HCT116 (cell line): ENCODE results near the gene IFIT3. TPM values are rescaled to one million over a fixed set of nuclear protein-coding genes. Genes with fewer than 3 reads are reported as not detected.

ENCODE experiments used
- ATAC-seq: fragments of 200-7000 bp; cut with Tn5 transposase; 2 replicates; pipeline ENCODE4 v1.9.1; 2020; ENCODE audit warnings: mild to moderate bottlenecking, moderate library complexity
- BruUV-seq: library from RNA; stranded (reverse); fragments of 400-500 nt; replicated peaks from 2 replicates; lab custom pipeline; 2021; lab: Mats Ljungman, UMichigan
- CTCF ChIA-PET: fragments of 300-600 bp; sonication (Branson Sonifier 250); formaldehyde crosslinking; loops from one replicate; lab custom pipeline; 2021; ENCODE audit warnings: antibody characterized with exemption; lab: Charles Lee
- POLR2A ChIA-PET: fragments of 300-600, 350-600 bp; sonication (Branson Sonifier 250); formaldehyde crosslinking; loops from one replicate; lab custom pipeline; 2021; ENCODE audit warnings: antibody characterized with exemption; lab: Charles Lee
- RAD21 ChIA-PET, 2 experiments: fragments of 300-600 bp; sonication (Branson Sonifier 250); formaldehyde crosslinking; loops; one replicate each; lab custom pipeline; 2023; ENCODE audit warnings: low total read pairs in 2 of 2; ENCODE audit not compliant: uncharacterized antibody in 2 of 2, unreplicated experiment in 2 of 2, low non-redundant PET in 1 of 2; lab: Charles Lee
- DNase-seq: peaks from one replicate; pipeline ENCODE4 v3.0.0-alpha.2; 2010; ENCODE audit warnings: low read depth, low spot score
- H2AFZ ChIP-seq: fragments of 200-600 bp; shearing (Covaris generic), sonication (generic); 2 replicates; pipeline ENCODE4 v1.6.1; 2017; ENCODE audit warnings: low read depth, mixed run types, mixed read lengths, antibody characterized with exemption, low read length; ENCODE audit not compliant: poor library complexity, severe bottlenecking
- H3K27ac ChIP-seq: 2 replicates; pipeline ENCODE4 v1.5.1; 2012; ENCODE audit warnings: low read depth, low read length
- H3K27me3 ChIP-seq: fragments of 200-600 bp; sonication (generic); 2 replicates; pipeline ENCODE4 v1.6.1; 2016; ENCODE audit warnings: mixed run types, low read length, mixed read lengths; ENCODE audit not compliant: insufficient read depth
- H3K36me3 ChIP-seq, 2 experiments: fragments of 200-500 bp in 1 of 2; fragments of 200-600 bp in 1 of 2; sonication (Bioruptor generic) in 1 of 2; sonication (generic) in 1 of 2; 2 replicates each; pipeline versions ENCODE4 v1.5.1 to v1.6.1; 2014 to 2016; ENCODE audit warnings: low read length in 2 of 2, inconsistent platforms in 1 of 2, mixed read lengths in 1 of 2, mixed run types in 1 of 2; ENCODE audit not compliant: insufficient read depth in 2 of 2, control insufficient read depth in 1 of 2
- H3K4me1 ChIP-seq, 2 experiments: fragments of 200-600 bp in 1 of 2; sonication (generic) in 1 of 2; 2 replicates each; pipeline versions ENCODE4 v1.5.1 to v1.6.1; 2012 to 2017; ENCODE audit warnings: low read length in 2 of 2, inconsistent platforms in 1 of 2, mild to moderate bottlenecking in 1 of 2, mixed read lengths in 1 of 2, mixed run types in 1 of 2, moderate library complexity in 1 of 2; ENCODE audit not compliant: insufficient read depth in 2 of 2, control insufficient read depth in 1 of 2
- H3K4me2 ChIP-seq: fragments of 200-600 bp; sonication (generic); 2 replicates; pipeline ENCODE4 v1.6.1; 2017; ENCODE audit warnings: mixed run types, low read length, mixed read lengths
- H3K4me3 ChIP-seq, 2 experiments: fragments of 200-600 bp in 1 of 2; sonication (generic) in 1 of 2; replicated peaks in 1 of 2; 2 replicates each; pipeline ENCODE4 v1.5.1; 2011 to 2016; ENCODE audit warnings: low read length in 2 of 2, control low read depth in 1 of 2, low read depth in 1 of 2, mild to moderate bottlenecking in 1 of 2, mixed read lengths in 1 of 2, mixed run types in 1 of 2
- H3K79me2 ChIP-seq: fragments of 200-600 bp; sonication (generic); 2 replicates; pipeline ENCODE4 v1.6.1; 2017; ENCODE audit warnings: mild to moderate bottlenecking, mixed run types, low read length, moderate library complexity, mixed read lengths; ENCODE audit not compliant: insufficient read depth
- H3K9ac ChIP-seq: fragments of 200-600 bp; sonication (generic); 2 replicates; pipeline ENCODE4 v1.6.1; 2016; ENCODE audit warnings: low read length, mixed read lengths
- H3K9me2 ChIP-seq: fragments of 200-600 bp; sonication (generic), shearing (Covaris generic); 2 replicates; pipeline ENCODE4 v1.6.1; 2017; ENCODE audit warnings: mixed run types, mild to moderate bottlenecking, moderate library complexity; ENCODE audit not compliant: insufficient read depth
- H3K9me3 ChIP-seq, 2 experiments: fragments of 200-500 bp in 1 of 2; fragments of 200-600 bp in 1 of 2; sonication (Bioruptor generic) in 1 of 2; sonication (generic) in 1 of 2; 2 replicates each; pipeline ENCODE4 v1.6.1; 2014 to 2017; ENCODE audit warnings: low read length in 2 of 2, mixed read lengths in 2 of 2, inconsistent platforms in 1 of 2, low read depth in 1 of 2, mild to moderate bottlenecking in 1 of 2, mixed run types in 1 of 2, moderate library complexity in 1 of 2; ENCODE audit not compliant: control insufficient read depth in 1 of 2, insufficient read depth in 1 of 2
- H4K20me1 ChIP-seq: fragments of 200-600 bp; sonication (generic), shearing (Covaris generic); 2 replicates; pipeline ENCODE4 v1.6.1; 2017; ENCODE audit warnings: mixed run types, mild to moderate bottlenecking, moderate library complexity; ENCODE audit not compliant: insufficient read depth
- CBX3 ChIP-seq: IDR thresholded peaks from 2 replicates; pipeline ENCODE4 v1.6.1; 2012; ENCODE audit warnings: low read depth
- CEBPB ChIP-seq: IDR thresholded peaks from 2 replicates; pipeline ENCODE4 v1.6.1; 2012; ENCODE audit warnings: low read depth
- EGR1 ChIP-seq: IDR thresholded peaks from 2 replicates; pipeline ENCODE4 v1.6.1; 2012; ENCODE audit warnings: low read depth
- EZH2 ChIP-seq: fragments of 200-600 bp; sonication (generic); IDR thresholded peaks from 2 replicates; pipeline ENCODE4 v1.6.1; 2017; ENCODE audit warnings: antibody characterized with exemption, mixed run types
- FOSL1 ChIP-seq: IDR thresholded peaks from 2 replicates; pipeline ENCODE4 v1.6.1; 2012; ENCODE audit warnings: low read depth
- JUND ChIP-seq: IDR thresholded peaks from 2 replicates; pipeline ENCODE4 v1.6.1; 2012
- POLR2AphosphoS5 ChIP-seq: IDR thresholded peaks from 2 replicates; pipeline ENCODE4 v1.6.1; 2011; ENCODE audit warnings: mild to moderate bottlenecking, low read depth, low read length, moderate library complexity
- RAD21 ChIP-seq: IDR thresholded peaks from 2 replicates; pipeline ENCODE4 v1.6.1; 2012; ENCODE audit warnings: low read depth, mild to moderate bottlenecking
- SIN3A ChIP-seq: IDR thresholded peaks from 2 replicates; pipeline ENCODE4 v1.6.1; 2012; ENCODE audit warnings: low read depth
- SP1 ChIP-seq: IDR thresholded peaks from 2 replicates; pipeline ENCODE4 v1.6.1; 2012; ENCODE audit warnings: low read depth
- SRF ChIP-seq: IDR thresholded peaks from 2 replicates; pipeline ENCODE4 v1.6.1; 2012; ENCODE audit warnings: low read depth
- TCF7L2 ChIP-seq: IDR thresholded peaks from 2 replicates; pipeline ENCODE4 v1.7.0; 2011; ENCODE audit warnings: borderline replicate concordance, inconsistent platforms; ENCODE audit not compliant: insufficient read depth, insufficient read length; ENCODE audit errors: extremely low read depth
- ZBTB33 ChIP-seq: IDR thresholded peaks from 2 replicates; pipeline ENCODE4 v1.6.1; 2011; ENCODE audit warnings: mild to moderate bottlenecking, low read length, moderate library complexity; ENCODE audit not compliant: insufficient replicate concordance; ENCODE audit errors: extremely low read depth
- ZFX ChIP-seq: fragments of 450-650 bp; IDR thresholded peaks from 2 replicates; pipeline ENCODE4 v1.6.1; 2017
- ZNF274 ChIP-seq: fragments of 200-500 bp; sonication (Bioruptor generic); IDR thresholded peaks from 2 replicates; pipeline ENCODE4 v1.6.1; 2014; ENCODE audit warnings: mild to moderate bottlenecking, low read depth, low read length, inconsistent platforms
- intact Hi-C: fragments of 100-400 bp; cut with micrococcal nuclease; formaldehyde crosslinking; loops from 2 replicates; pipeline ENCODE4 v1.10.0; 2022
- total RNA-seq: library from RNA; stranded (reverse); gene quantifications from one replicate; pipeline ENCODE4 v1.2.1, GENCODE V29; 2021; ENCODE audit not compliant: unreplicated experiment
- TF ChIP-seq, protein P1 (sequence below), 3 experiments: fragments of 200-600 bp in 1 of 3; sonication (generic) in 1 of 3; IDR thresholded peaks in 2 of 3; conservative IDR thresholded peaks in 1 of 3; 2 replicates each; pipeline ENCODE4 v1.5.1; 2012 to 2017; ENCODE audit warnings: low read depth in 2 of 3, low read length in 2 of 3, antibody characterized with exemption in 1 of 3, borderline replicate concordance in 1 of 3, control low read depth in 1 of 3, mild to moderate bottlenecking in 1 of 3, mixed read lengths in 1 of 3, mixed run types in 1 of 3, moderate library complexity in 1 of 3; ENCODE audit not compliant: insufficient read depth in 1 of 3
- TF ChIP-seq, protein P2 (sequence below): IDR thresholded peaks from 2 replicates; pipeline ENCODE4 v1.6.1; 2012
- TF ChIP-seq, protein P3 (sequence below): IDR thresholded peaks from 2 replicates; pipeline ENCODE4 v1.6.1; 2012

The IFIT3 gene
- total RNA-seq, 1 experiment from 2014 or later: 1.1 TPM

- no peak for TF ChIP-seq ZBTB33
- TF ChIP-seq POLR2AphosphoS5: peak; percentile 57
Observed at GRCh38 chr10:89278034-89278535, 49.7 kb upstream of the IFIT3 start (continued).

DNA sequence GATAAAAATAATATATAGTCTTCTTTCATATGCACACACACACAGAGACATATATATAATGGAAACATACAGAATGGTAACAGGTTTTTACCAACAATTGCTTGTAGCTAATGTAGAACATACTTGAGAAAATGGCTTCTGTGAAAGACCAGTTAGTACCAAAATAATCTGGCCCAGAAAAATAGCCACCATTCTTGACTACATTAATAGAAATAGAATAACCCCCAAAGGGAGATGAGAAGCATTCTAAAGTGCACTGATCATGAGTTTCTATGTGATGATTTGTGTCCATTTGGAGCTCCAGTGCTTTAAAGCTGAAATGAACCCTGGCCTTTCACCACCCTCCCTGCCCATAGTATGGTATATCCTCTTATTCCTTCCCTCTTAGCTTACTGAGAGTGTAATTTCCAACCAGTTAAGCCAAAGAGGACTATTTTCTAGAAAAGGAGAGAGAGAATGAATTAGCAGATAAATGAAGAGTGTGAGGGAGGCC, 48.9 kb upstream of the IFIT3 start:
- POLR2A ChIA-PET: no interaction called here
- Histone ChIP-seq H2AFZ (peak overlapping the region; percentile 97), H3K4me3 (0 out of 4 replicates have a peak overlapping the region, but pooled peaks of 1 of the 2 experiments have one; percentile 5), H3K9ac (no peak overlapping the region), H4K20me1 (no peaks in the 10 kb centered on the region), H3K79me2 (no peaks in the 10 kb centered on the region), H3K4me1 (peaks cover 46 to 56% of the 10 kb centered on the region in 2 experiments), H3K36me3 (no peaks in the 10 kb centered on the region), H3K9me2 (no peaks in the 10 kb centered on the region), H3K27ac (peak overlapping the region; percentile 68), H3K27me3 (no peaks in the 10 kb centered on the region), H3K4me2 (peak overlapping the region; percentile 61), H3K9me3 (no peaks in the 10 kb centered on the region)
- RAD21 ChIA-PET: no interaction called here
- DNase-seq (no peak), ATAC-seq (peak; percentile 5; the same call in 1 of the 2 replicates)
- no peak for TF ChIP-seq JUND
- TF ChIP-seq CEBPB: no peak
- TF ChIP-seq, protein P1, sequence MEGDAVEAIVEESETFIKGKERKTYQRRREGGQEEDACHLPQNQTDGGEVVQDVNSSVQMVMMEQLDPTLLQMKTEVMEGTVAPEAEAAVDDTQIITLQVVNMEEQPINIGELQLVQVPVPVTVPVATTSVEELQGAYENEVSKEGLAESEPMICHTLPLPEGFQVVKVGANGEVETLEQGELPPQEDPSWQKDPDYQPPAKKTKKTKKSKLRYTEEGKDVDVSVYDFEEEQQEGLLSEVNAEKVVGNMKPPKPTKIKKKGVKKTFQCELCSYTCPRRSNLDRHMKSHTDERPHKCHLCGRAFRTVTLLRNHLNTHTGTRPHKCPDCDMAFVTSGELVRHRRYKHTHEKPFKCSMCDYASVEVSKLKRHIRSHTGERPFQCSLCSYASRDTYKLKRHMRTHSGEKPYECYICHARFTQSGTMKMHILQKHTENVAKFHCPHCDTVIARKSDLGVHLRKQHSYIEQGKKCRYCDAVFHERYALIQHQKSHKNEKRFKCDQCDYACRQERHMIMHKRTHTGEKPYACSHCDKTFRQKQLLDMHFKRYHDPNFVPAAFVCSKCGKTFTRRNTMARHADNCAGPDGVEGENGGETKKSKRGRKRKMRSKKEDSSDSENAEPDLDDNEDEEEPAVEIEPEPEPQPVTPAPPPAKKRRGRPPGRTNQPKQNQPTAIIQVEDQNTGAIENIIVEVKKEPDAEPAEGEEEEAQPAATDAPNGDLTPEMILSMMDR (IDR thresholded peaks at IDR 0.05 in 2 of 3, conservative IDR thresholded peaks at IDR 0.05 in 1 of 3; ENCODE audit: borderline replicate concordance in 1 of 3, insufficient read depth in 1 of 3, low read depth in 2 of 3, low read length in 2 of 3): no peak
- no peak for TF ChIP-seq TCF7L2
- no peak for TF ChIP-seq EZH2
- no peak for TF ChIP-seq EGR1
- TF ChIP-seq CBX3: no peak
- TF ChIP-seq, protein P2, sequence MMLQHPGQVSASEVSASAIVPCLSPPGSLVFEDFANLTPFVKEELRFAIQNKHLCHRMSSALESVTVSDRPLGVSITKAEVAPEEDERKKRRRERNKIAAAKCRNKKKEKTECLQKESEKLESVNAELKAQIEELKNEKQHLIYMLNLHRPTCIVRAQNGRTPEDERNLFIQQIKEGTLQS: no peak
- no peak for TF ChIP-seq ZFX
- no peak for TF ChIP-seq POLR2AphosphoS5
- TF ChIP-seq RAD21: no peak
- no peak for TF ChIP-seq FOSL1
- TF ChIP-seq SP1: no peak
- TF ChIP-seq SIN3A: no peak
- TF ChIP-seq SRF: no peak
- no peak for TF ChIP-seq ZNF274
- TF ChIP-seq, protein P3, sequence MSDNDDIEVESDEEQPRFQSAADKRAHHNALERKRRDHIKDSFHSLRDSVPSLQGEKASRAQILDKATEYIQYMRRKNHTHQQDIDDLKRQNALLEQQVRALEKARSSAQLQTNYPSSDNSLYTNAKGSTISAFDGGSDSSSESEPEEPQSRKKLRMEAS: no peak
- BruUV-seq: no TSS peak
- intact Hi-C loops: no loop called here
- CTCF ChIA-PET: no interaction called here
